Measurements from ENCODE around the gene POU2F1. TPM values are rescaled to one million over a fixed set of nuclear protein-coding genes. Genes with fewer than 3 reads are reported as not detected.

Gene POU2F1
- total RNA-seq, 1 experiment from 2014 or later = 28.5 TPM

DNA sequence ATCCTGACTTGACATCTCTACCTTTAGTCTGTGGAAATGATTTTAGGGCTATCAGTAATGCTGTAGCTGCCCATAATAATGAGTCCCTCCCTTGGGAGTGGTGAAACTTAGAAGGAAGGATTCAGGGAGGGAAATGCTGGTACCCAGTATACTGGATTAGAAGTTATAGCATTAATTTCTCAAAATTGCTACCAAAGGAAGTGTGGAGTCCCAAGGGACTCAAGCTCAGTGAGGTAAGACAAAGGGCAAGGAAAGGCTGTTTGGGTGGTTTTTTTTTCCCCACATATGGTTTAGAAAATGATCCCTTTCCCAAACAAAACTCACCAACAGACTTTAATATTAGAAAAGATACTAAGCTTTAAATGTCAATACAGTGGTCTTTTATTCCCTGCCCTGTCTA is 197.7 kb downstream of the POU2F1 start:
- Histone ChIP-seq H3K4me3 (no peak overlapping the region), H3K27ac (no peak overlapping the region), H2AFZ (no peak overlapping the region), H3K79me2 (ENCODE audit: low read depth) (no peaks in the 10 kb centered on the region), H3K9me3 (ENCODE audit: insufficient read depth, low read depth) (no peaks in the 10 kb centered on the region), H3K36me3 (ENCODE audit: low read depth) (0 out of 2 replicates have a peak, but pooled peaks cover 5% of the 10 kb centered on the region), H3F3A (ENCODE audit: insufficient read depth, low read depth) (peaks cover 7% of the 10 kb centered on the region; the same call in 1 of the 2 replicates), H3K4me2 (no peak overlapping the region), H3K9me2 (ENCODE audit: insufficient read depth) (no peaks in the 10 kb centered on the region), H3K27me3 (ENCODE audit: insufficient read depth, low read depth) (no peaks in the 10 kb centered on the region), H3K4me1 (replicated peaks; ENCODE audit: insufficient read depth) (peaks cover 6% of the 10 kb centered on the region), H4K20me1 (ENCODE audit: insufficient read depth) (no peaks in the 10 kb centered on the region)
- POLR2A ChIA-PET (ENCODE audit: unreplicated experiment) = no interaction called here
- BruUV-seq (replicated peaks) = no TSS peak
- CTCF ChIA-PET = no interaction called here
- no peak for DNase-seq
- TF ChIP-seq, protein P1, sequence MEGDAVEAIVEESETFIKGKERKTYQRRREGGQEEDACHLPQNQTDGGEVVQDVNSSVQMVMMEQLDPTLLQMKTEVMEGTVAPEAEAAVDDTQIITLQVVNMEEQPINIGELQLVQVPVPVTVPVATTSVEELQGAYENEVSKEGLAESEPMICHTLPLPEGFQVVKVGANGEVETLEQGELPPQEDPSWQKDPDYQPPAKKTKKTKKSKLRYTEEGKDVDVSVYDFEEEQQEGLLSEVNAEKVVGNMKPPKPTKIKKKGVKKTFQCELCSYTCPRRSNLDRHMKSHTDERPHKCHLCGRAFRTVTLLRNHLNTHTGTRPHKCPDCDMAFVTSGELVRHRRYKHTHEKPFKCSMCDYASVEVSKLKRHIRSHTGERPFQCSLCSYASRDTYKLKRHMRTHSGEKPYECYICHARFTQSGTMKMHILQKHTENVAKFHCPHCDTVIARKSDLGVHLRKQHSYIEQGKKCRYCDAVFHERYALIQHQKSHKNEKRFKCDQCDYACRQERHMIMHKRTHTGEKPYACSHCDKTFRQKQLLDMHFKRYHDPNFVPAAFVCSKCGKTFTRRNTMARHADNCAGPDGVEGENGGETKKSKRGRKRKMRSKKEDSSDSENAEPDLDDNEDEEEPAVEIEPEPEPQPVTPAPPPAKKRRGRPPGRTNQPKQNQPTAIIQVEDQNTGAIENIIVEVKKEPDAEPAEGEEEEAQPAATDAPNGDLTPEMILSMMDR (conservative IDR thresholded peaks at IDR 0.05) = no peak
- TF ChIP-seq EZH2 (IDR thresholded peaks at IDR 0.05; ENCODE audit: low read depth) = no peak
- intact Hi-C loops (cut with micrococcal nuclease; ENCODE audit: unreplicated experiment) = no loop called here

- no peak overlapping the region for H3K4me2 ChIP-seq
- CTCF ChIA-PET = no interaction called here
- POLR2A ChIA-PET (ENCODE audit: unreplicated experiment) = no interaction called here
- H3K27ac ChIP-seq = no peak overlapping the region
- no peaks in the 10 kb centered on the region for H3K27me3 ChIP-seq (ENCODE audit: insufficient read depth, low read depth)
- H3K79me2 ChIP-seq (ENCODE audit: low read depth) = no peaks in the 10 kb centered on the region
- peaks cover 6% of the 10 kb centered on the region for H3K4me1 ChIP-seq (replicated peaks; ENCODE audit: insufficient read depth)
- H3K4me3 ChIP-seq = no peak overlapping the region
- 0 out of 2 replicates have a peak, but pooled peaks cover 5% of the 10 kb centered on the region for H3K36me3 ChIP-seq (ENCODE audit: low read depth)
- no peak for DNase-seq
- no peaks in the 10 kb centered on the region for H4K20me1 ChIP-seq (ENCODE audit: insufficient read depth)
- H3K9me3 ChIP-seq (ENCODE audit: insufficient read depth, low read depth) = no peaks in the 10 kb centered on the region
- peaks cover 7% of the 10 kb centered on the region; the same call in 1 of the 2 replicates for H3F3A ChIP-seq (ENCODE audit: insufficient read depth, low read depth)
- no peaks in the 10 kb centered on the region for H3K9me2 ChIP-seq (ENCODE audit: insufficient read depth)
- BruUV-seq (replicated peaks) = no TSS peak
- H2AFZ ChIP-seq = no peak overlapping the region
- TF ChIP-seq EZH2 (IDR thresholded peaks at IDR 0.05; ENCODE audit: low read depth) = no peak
- TF ChIP-seq, protein P1 (conservative IDR thresholded peaks at IDR 0.05) = no peak
- intact Hi-C loops (cut with micrococcal nuclease; ENCODE audit: unreplicated experiment) = no loop called here
Observed at GRCh38 chr1:167419245-167419644, 198.6 kb downstream of the POU2F1 start.

- H3K36me3 ChIP-seq (ENCODE audit: low read depth) = 0 out of 2 replicates have a peak, but pooled peaks cover 5% of the 10 kb centered on the region
- ChIA-PET CTCF (interaction anchor here (0.6 kb wide), 1 partner anchor 122 kb away, joined by 3 read pairs; no protein-coding TSS in a partner anchor), POLR2A (ENCODE audit: unreplicated experiment) (no interaction called here)
- H3K4me3 ChIP-seq = no peak overlapping the region
- H3K9me2 ChIP-seq (ENCODE audit: insufficient read depth) = no peaks in the 10 kb centered on the region
- H3K27ac ChIP-seq = 0 out of 2 replicates have a peak overlapping the region, but pooled peaks have one; percentile 11
- BruUV-seq (replicated peaks) = no TSS peak
- H4K20me1 ChIP-seq (ENCODE audit: insufficient read depth) = no peaks in the 10 kb centered on the region
- no peak overlapping the region for H3K4me2 ChIP-seq
- TF ChIP-seq, protein P1 (conservative IDR thresholded peaks at IDR 0.05) = no peak
- TF ChIP-seq EZH2 (IDR thresholded peaks at IDR 0.05; ENCODE audit: low read depth) = no peak
- H3K4me1 ChIP-seq (replicated peaks; ENCODE audit: insufficient read depth) = peaks cover 6% of the 10 kb centered on the region
- intact Hi-C loops (cut with micrococcal nuclease; ENCODE audit: unreplicated experiment) = no loop called here
- H3F3A ChIP-seq (ENCODE audit: insufficient read depth, low read depth) = peaks cover 7% of the 10 kb centered on the region; the same call in 1 of the 2 replicates
- H2AFZ ChIP-seq = no peak overlapping the region
- no peak for DNase-seq
- no peaks in the 10 kb centered on the region for H3K9me3 ChIP-seq (ENCODE audit: insufficient read depth, low read depth)
- H3K79me2 ChIP-seq (ENCODE audit: low read depth) = no peaks in the 10 kb centered on the region
- H3K27me3 ChIP-seq (ENCODE audit: insufficient read depth, low read depth) = no peaks in the 10 kb centered on the region
Observed at GRCh38 chr1:167420510-167420909, 199.8 kb downstream of the POU2F1 start.
